Thyroid gland (tissue), 4 donors: ENCODE data around the gene GALNT5.

Experiments
- CTCF ChIP-seq, 6 experiments: fragments of 200-600 bp in 3 of 6; fragments of 450-650 bp in 3 of 6; sonication (generic) in 3 of 6; IDR thresholded peaks; one replicate each; pipeline ENCODE4 v1.5.1; 2016 to 2019; ENCODE audit warnings: antibody characterized with exemption in 6 of 6, mild to moderate bottlenecking in 2 of 6, inconsistent platforms in 1 of 6, moderate library complexity in 1 of 6
- POLR2A ChIP-seq, 2 donors: fragments of 450-650 bp; IDR thresholded peaks; one replicate each; pipeline ENCODE4 v1.6.1; 2017; ENCODE audit warnings: antibody characterized with exemption in 2 of 2, mild to moderate bottlenecking in 2 of 2, moderate library complexity in 1 of 2

DNA sequence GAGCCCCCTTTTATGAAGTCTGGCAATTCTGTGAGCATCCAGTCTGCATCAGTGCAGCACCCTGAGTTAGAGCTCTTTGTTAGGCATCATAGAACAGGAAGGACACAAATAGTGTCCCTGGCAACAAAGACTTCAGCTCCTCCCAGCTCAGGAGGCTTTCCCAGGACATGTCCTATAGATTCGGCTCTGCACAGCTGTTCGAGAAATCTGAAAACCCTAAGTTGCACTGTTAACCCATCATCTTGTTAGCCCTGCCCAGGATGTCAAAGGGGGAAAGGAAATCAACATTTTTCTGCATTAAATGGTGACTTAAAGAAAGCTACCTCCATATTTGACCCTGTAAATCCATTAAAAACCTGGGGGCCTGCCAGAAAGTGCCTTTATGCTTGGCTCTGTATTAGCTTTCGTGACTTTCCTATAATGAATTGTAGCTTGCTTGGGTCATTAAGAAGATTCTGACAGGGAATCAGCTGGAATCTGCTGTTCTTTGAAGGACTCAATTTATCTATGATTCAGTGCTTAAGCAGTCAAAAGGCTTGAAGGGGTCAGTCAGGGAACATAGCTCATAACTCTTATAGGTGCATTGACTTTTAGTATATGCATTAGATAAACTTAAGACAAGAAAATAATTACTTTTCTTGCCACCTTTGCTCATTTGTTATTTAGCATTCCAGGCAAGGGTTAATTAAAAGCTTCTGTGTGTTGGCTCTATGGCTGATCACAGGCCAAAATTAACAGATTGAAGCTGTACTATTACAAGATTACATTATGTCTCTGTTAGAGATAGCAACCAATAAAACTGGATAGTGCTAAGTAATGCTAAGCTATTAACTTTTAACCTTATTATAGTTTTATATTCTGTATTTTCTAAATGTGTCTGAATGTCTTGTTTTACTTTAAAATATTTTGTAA is 47.6 kb downstream of the GALNT5 start:
- TF ChIP-seq CTCF (IDR thresholded peaks at IDR 0.05) (no peak), POLR2A (IDR thresholded peaks at IDR 0.05) (no peak)
